ENCODE data around the gene G3BP1.

- TF ChIP-seq JUND (IDR thresholded peaks at IDR 0.05; ENCODE audit: borderline replicate concordance, low read depth, low read length) (no peak), JUND (tag; IDR thresholded peaks at IDR 0.05; ENCODE audit: borderline replicate concordance, low read depth, low read length) (no peak), EGR1 (conservative IDR thresholded peaks at IDR 0.05) (no peak)
Measured at GRCh38 chr5:151770383-151771258, 1.1 kb upstream of the G3BP1 start.

Data from K562 (cell line).